SKM-1 (cell line): ENCODE measurements around the gene ARFIP2.
"Not testable (repeated sequence)": the region's sequence is repeated elsewhere in the genome, so short reads cannot be mapped to it uniquely, and the experiment has no call there.

Source experiments
- DNase-seq: peaks from one replicate; lab custom pipeline; 2025; ENCODE audit not compliant: unreplicated experiment; lab: John Stamatoyannopoulos, UW

The ARFIP2 gene

GRCh38 chr11:6481012-6481923 lies at the start of gene ARFIP2, which contains the start of gene TIMM10B:
Gene ARFIP2 (minus strand): TSS chr11:6481331. CDS start chr11:6480421, 910 bp downstream.
Gene TIMM10B (plus strand): TSS chr11:6481501. CDS start chr11:6481517, 16 bp downstream.
- peak; percentile 96 for DNase-seq

GRCh38 chr11:6530848-6531247 lies 49.7 kb upstream of the ARFIP2 start:
- DNase-seq = no peak

GRCh38 chr11:6529266-6529665 lies 48.1 kb upstream of the ARFIP2 start:
- DNase-seq = no peak

- no peak for DNase-seq
Measured at GRCh38 chr11:6526411-6527135, 45.4 kb upstream of the ARFIP2 start.

GRCh38 chr11:6523253-6523652 lies 42.1 kb upstream of the ARFIP2 start:
- DNase-seq = no peak

GRCh38 chr11:6521946-6522345 lies 40.8 kb upstream of the ARFIP2 start:
- not testable (repeated sequence) for DNase-seq

- DNase-seq = no peak
Measured at GRCh38 chr11:6520265-6520664, 39.1 kb upstream of the ARFIP2 start.

GRCh38 chr11:6516865-6517264 lies 35.7 kb upstream of the ARFIP2 start:
- DNase-seq = no peak

- no peak for DNase-seq
Measured at GRCh38 chr11:6505577-6506240, 24.6 kb upstream of the ARFIP2 start.

GRCh38 chr11:6504166-6504565 lies 23.0 kb upstream of the ARFIP2 start:
- DNase-seq = no peak

GRCh38 chr11:6502382-6502781 lies 21.3 kb upstream of the ARFIP2 start:
- DNase-seq = no peak

GRCh38 chr11:6498544-6498943 lies 17.4 kb upstream of the ARFIP2 start:
- DNase-seq = no peak

- DNase-seq = no peak
Measured at GRCh38 chr11:6498121-6498520, 17.0 kb upstream of the ARFIP2 start.

GRCh38 chr11:6497069-6497839 lies 16.1 kb upstream of the ARFIP2 start, which contains the start of gene DNHD1:
Gene DNHD1 (plus strand): TSS chr11:6497280. CDS start chr11:6498216, 936 bp downstream.
- DNase-seq = no peak

- DNase-seq = no peak
Measured at GRCh38 chr11:6489306-6489705, 8.2 kb upstream of the ARFIP2 start.

GRCh38 chr11:6488821-6489220 lies 7.7 kb upstream of the ARFIP2 start:
- no peak for DNase-seq

- no peak for DNase-seq
Measured at GRCh38 chr11:6488342-6488741, 7.2 kb upstream of the ARFIP2 start.

GRCh38 chr11:6486938-6487337 lies 5.8 kb upstream of the ARFIP2 start:
- DNase-seq = no peak

- no peak for DNase-seq
Measured at GRCh38 chr11:6486256-6486655, 5.1 kb upstream of the ARFIP2 start.

- DNase-seq = no peak
Measured at GRCh38 chr11:6485661-6486060, 4.5 kb upstream of the ARFIP2 start.

GRCh38 chr11:6483015-6483414 lies 1.9 kb upstream of the ARFIP2 start:
- no peak for DNase-seq
